ENCODE measurements around the gene RPS6KA5. TPM values are rescaled to one million over a fixed set of nuclear protein-coding genes. Genes with fewer than 3 reads are reported as not detected.
A peak's percentile ranks its signal among the peaks of the same experiment; 100 is the strongest.

RPS6KA5 gene
- total RNA-seq, 1 experiment from 2014 or later: 24.2 TPM

DNA sequence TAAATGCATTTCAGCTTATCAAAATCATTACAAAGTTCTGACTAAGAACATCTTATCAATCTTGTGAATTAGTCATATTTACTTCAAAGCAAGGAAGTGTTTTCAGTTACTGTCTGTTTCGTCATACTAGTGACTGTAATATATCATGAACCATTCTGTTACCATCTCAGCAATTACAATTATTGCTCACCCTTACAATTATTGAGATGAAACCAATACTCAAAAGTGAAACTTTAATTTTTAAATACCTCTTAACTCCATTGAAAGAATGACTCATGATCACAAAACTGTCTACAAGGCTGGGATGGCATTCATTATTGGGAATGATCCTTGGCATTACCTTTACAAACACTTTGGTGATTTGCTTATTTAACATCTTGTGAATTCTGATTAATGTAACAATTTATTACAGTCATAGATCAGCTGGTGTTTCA lies 90.3 kb downstream of the RPS6KA5 start:
- no peaks in the 10 kb centered on the region for H3K9me2 ChIP-seq (ENCODE audit: insufficient read depth)
- intact Hi-C loops (cut with micrococcal nuclease): loop anchor here (1.0 kb wide), 1 partner anchor 144 kb away; the partner anchor contains the start of gene DGLUCY
- peak overlapping the region; percentile 61 for H3K4me2 ChIP-seq (ENCODE audit: low read length)
- peaks cover 37 to 73% of the 10 kb centered on the region in 2 experiments for H3K4me1 ChIP-seq (ENCODE audit: control insufficient read depth in 1 of 2, insufficient read depth in 2 of 2, low read length in 2 of 2)
- H3K36me3 ChIP-seq (ENCODE audit: control insufficient read depth in 1 of 2, insufficient read depth in 2 of 2, low read length in 2 of 2): peaks cover 0 to 12% of the 10 kb centered on the region in 2 experiments; a peak in 2 of 4 replicates
- peak overlapping the region; percentile 39 for H3K9ac ChIP-seq (ENCODE audit: low read length)
- H4K20me1 ChIP-seq (ENCODE audit: insufficient read depth): no peaks in the 10 kb centered on the region
- ChIA-PET CTCF (interaction anchor here (0.9 to 1.4 kb wide), 2 partner anchors 67 to 91 kb away, joined by 3 to 4 read pairs; partner anchors contain the start of gene RPS6KA5), POLR2A (interaction anchor here (0.5 to 1.5 kb wide), 6 partner anchors 17 to 323 kb away, joined by 3 to 4 read pairs (median 3); partner anchors contain the start of gene RPS6KA5), RAD21 (ENCODE audit: low non-redundant PET in 1 of 2, low total read pairs in 2 of 2, uncharacterized antibody in 2 of 2, unreplicated experiment in 2 of 2) (interaction anchor here in 1 of 2 experiments (0.7 kb wide), 1 partner anchor 56 kb away, joined by 3 read pairs; no protein-coding TSS in a partner anchor)
- H3K27me3 ChIP-seq (ENCODE audit: insufficient read depth, low read length): no peaks in the 10 kb centered on the region
- no peak overlapping the region for H2AFZ ChIP-seq (ENCODE audit: low read depth, low read length, poor library complexity, severe bottlenecking)
- DNase-seq (ENCODE audit: low read depth, low spot score): peak; percentile 95
- ATAC-seq: peak; percentile 85
- BruUV-seq (replicated peaks): no TSS peak
- H3K27ac ChIP-seq (ENCODE audit: low read depth, low read length): peak overlapping the region; percentile 86; the same call in 1 of the 2 replicates
- H3K9me3 ChIP-seq (ENCODE audit: control insufficient read depth in 1 of 2, insufficient read depth in 1 of 2, low read depth in 1 of 2, low read length in 2 of 2): no peaks in the 10 kb centered on the region; a peak in 1 of 4 replicates
- H3K79me2 ChIP-seq (ENCODE audit: insufficient read depth, low read length): no peaks in the 10 kb centered on the region; the same call in 1 of the 2 replicates
- H3K4me3 ChIP-seq (replicated peaks in 1 of 2; ENCODE audit: low read depth in 1 of 2, low read length in 2 of 2): peak overlapping the region in 1 of 2 experiments; percentile 15; a peak in 1 of 4 replicates
- TF ChIP-seq, protein P1, sequence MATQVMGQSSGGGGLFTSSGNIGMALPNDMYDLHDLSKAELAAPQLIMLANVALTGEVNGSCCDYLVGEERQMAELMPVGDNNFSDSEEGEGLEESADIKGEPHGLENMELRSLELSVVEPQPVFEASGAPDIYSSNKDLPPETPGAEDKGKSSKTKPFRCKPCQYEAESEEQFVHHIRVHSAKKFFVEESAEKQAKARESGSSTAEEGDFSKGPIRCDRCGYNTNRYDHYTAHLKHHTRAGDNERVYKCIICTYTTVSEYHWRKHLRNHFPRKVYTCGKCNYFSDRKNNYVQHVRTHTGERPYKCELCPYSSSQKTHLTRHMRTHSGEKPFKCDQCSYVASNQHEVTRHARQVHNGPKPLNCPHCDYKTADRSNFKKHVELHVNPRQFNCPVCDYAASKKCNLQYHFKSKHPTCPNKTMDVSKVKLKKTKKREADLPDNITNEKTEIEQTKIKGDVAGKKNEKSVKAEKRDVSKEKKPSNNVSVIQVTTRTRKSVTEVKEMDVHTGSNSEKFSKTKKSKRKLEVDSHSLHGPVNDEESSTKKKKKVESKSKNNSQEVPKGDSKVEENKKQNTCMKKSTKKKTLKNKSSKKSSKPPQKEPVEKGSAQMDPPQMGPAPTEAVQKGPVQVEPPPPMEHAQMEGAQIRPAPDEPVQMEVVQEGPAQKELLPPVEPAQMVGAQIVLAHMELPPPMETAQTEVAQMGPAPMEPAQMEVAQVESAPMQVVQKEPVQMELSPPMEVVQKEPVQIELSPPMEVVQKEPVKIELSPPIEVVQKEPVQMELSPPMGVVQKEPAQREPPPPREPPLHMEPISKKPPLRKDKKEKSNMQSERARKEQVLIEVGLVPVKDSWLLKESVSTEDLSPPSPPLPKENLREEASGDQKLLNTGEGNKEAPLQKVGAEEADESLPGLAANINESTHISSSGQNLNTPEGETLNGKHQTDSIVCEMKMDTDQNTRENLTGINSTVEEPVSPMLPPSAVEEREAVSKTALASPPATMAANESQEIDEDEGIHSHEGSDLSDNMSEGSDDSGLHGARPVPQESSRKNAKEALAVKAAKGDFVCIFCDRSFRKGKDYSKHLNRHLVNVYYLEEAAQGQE (IDR thresholded peaks at IDR 0.05; ENCODE audit: low read depth): no peak
- peak; percentile 97 for TF ChIP-seq CBX3 (IDR thresholded peaks at IDR 0.05; ENCODE audit: low read depth)
- TF ChIP-seq SP1 (IDR thresholded peaks at IDR 0.05; ENCODE audit: low read depth): peak; percentile 99
- TF ChIP-seq, protein P2, sequence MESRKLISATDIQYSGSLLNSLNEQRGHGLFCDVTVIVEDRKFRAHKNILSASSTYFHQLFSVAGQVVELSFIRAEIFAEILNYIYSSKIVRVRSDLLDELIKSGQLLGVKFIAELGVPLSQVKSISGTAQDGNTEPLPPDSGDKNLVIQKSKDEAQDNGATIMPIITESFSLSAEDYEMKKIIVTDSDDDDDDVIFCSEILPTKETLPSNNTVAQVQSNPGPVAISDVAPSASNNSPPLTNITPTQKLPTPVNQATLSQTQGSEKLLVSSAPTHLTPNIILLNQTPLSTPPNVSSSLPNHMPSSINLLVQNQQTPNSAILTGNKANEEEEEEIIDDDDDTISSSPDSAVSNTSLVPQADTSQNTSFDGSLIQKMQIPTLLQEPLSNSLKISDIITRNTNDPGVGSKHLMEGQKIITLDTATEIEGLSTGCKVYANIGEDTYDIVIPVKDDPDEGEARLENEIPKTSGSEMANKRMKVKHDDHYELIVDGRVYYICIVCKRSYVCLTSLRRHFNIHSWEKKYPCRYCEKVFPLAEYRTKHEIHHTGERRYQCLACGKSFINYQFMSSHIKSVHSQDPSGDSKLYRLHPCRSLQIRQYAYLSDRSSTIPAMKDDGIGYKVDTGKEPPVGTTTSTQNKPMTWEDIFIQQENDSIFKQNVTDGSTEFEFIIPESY (IDR thresholded peaks at IDR 0.05; ENCODE audit: extremely low read depth, insufficient replicate concordance, low read length): peak; percentile 28
- peak; percentile 74 for TF ChIP-seq SRF (IDR thresholded peaks at IDR 0.05; ENCODE audit: low read depth)
- peak; percentile 99 for TF ChIP-seq JUND (IDR thresholded peaks at IDR 0.05)
- TF ChIP-seq, protein P3, sequence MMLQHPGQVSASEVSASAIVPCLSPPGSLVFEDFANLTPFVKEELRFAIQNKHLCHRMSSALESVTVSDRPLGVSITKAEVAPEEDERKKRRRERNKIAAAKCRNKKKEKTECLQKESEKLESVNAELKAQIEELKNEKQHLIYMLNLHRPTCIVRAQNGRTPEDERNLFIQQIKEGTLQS (IDR thresholded peaks at IDR 0.05): peak; percentile 93
- TF ChIP-seq RAD21 (IDR thresholded peaks at IDR 0.05; ENCODE audit: low read depth): peak; percentile 37
- no peak for TF ChIP-seq EZH2 (IDR thresholded peaks at IDR 0.05)
- TF ChIP-seq POLR2A (IDR thresholded peaks at IDR 0.05; ENCODE audit: borderline replicate concordance, extremely low read depth, insufficient read depth, insufficient read length): no peak
- TF ChIP-seq TCF7L2 (IDR thresholded peaks at IDR 0.05; ENCODE audit: borderline replicate concordance, extremely low read depth, insufficient read depth, insufficient read length): peak; percentile 93
- TF ChIP-seq EGR1 (IDR thresholded peaks at IDR 0.05; ENCODE audit: low read depth): peak; percentile 32; the same call in 1 of the 2 replicates
- TF ChIP-seq ELF1 (IDR thresholded peaks at IDR 0.05; ENCODE audit: borderline replicate concordance, low read depth): peak; percentile 42; the same call in 1 of the 2 replicates
- TF ChIP-seq, protein P4, sequence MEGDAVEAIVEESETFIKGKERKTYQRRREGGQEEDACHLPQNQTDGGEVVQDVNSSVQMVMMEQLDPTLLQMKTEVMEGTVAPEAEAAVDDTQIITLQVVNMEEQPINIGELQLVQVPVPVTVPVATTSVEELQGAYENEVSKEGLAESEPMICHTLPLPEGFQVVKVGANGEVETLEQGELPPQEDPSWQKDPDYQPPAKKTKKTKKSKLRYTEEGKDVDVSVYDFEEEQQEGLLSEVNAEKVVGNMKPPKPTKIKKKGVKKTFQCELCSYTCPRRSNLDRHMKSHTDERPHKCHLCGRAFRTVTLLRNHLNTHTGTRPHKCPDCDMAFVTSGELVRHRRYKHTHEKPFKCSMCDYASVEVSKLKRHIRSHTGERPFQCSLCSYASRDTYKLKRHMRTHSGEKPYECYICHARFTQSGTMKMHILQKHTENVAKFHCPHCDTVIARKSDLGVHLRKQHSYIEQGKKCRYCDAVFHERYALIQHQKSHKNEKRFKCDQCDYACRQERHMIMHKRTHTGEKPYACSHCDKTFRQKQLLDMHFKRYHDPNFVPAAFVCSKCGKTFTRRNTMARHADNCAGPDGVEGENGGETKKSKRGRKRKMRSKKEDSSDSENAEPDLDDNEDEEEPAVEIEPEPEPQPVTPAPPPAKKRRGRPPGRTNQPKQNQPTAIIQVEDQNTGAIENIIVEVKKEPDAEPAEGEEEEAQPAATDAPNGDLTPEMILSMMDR (IDR thresholded peaks at IDR 0.05 in 2 of 3, conservative IDR thresholded peaks at IDR 0.05 in 1 of 3; ENCODE audit: borderline replicate concordance in 1 of 3, insufficient read depth in 1 of 3, low read depth in 2 of 3, low read length in 2 of 3): peak in 1 of 3 experiments; percentile 2; a peak in 1 of 6 replicates
- TF ChIP-seq YY1 (IDR thresholded peaks at IDR 0.05; ENCODE audit: extremely low read depth, insufficient replicate concordance, low read depth, low read length): no peak
- peak; percentile 34; the same call in 1 of the 2 replicates for TF ChIP-seq POLR2AphosphoS5 (IDR thresholded peaks at IDR 0.05; ENCODE audit: low read depth, low read length)
- peak; percentile 89 for TF ChIP-seq SIN3A (IDR thresholded peaks at IDR 0.05; ENCODE audit: low read depth)
- TF ChIP-seq EZH2phosphoT487 (IDR thresholded peaks at IDR 0.05; ENCODE audit: borderline replicate concordance): no peak
- no peak for TF ChIP-seq ZNF274 (IDR thresholded peaks at IDR 0.05; ENCODE audit: low read depth, low read length)

Data from HCT116 (cell line).